ENCODE results near the gene FOXD1.
"Not testable (repeated sequence)": the region's sequence is repeated elsewhere in the genome, so short reads cannot be mapped to it uniquely, and the experiment has no call there.

FOXD1 gene

GRCh38 chr5:73448463-73449136, at the start of gene FOXD1:
FOXD1 (minus strand) TSS chr5:73448777; CDS start chr5:73448362, 415 bp downstream.
- DNase-seq (ENCODE audit: low read depth), result no peak

DNA sequence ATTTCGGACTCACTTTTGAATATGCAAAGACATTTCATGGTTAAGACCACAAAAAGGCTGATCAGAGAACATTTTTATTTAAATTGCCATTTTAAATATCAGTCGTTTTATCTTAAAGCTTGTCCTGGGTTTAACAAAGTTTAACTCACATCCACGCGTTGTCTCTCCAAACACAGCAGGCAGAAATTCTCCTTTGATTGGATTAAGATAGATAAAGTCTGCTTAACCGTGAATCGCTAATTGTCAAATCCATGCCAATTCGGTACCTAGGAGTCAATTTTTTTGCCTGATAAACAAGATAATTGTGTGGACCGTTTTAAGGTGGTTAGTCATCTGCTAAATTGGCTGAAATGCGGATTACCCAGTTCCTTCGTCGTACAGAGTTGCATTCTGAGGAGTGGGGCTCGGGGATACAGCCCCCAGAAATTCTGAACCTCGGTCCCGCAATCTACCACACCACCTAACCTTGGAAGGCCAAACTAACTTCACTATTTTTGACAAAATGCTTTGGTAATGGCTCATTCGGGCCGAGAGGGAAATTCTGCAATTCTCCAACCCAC, 49.0 kb upstream of the FOXD1 start:
- no peak for DNase-seq (ENCODE audit: low read depth)

- DNase-seq (ENCODE audit: low read depth), result no peak
Measured at GRCh38 chr5:73496984-73497457, 48.4 kb upstream of the FOXD1 start.

DNA sequence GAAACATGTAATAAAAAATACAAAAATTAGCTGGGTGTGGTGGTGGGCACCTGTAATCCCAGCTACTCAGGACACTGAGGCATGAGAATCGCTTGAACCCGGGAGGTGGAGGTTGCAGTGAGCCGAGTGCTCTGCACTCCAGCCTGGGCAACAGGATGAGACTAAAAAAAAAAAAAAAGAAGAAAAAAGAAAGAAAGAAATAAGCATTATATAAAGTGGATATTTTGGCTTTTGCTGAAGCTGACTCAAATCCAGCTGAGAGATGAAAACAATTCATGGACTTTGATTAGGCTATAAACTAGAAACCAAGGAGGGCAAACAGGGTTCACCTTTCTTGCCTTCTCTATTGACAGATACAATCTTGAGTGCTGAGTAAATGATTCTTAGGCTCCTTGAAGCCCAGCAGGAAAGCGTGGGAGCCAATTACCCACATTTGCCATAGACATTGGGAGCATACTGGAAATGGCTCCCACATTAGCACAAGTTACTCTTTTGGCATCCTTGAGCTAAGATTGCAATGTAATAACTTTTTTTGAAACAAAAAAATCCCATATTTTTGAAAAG, 47.3 kb upstream of the FOXD1 start:
- no peak for DNase-seq (ENCODE audit: low read depth)

DNA sequence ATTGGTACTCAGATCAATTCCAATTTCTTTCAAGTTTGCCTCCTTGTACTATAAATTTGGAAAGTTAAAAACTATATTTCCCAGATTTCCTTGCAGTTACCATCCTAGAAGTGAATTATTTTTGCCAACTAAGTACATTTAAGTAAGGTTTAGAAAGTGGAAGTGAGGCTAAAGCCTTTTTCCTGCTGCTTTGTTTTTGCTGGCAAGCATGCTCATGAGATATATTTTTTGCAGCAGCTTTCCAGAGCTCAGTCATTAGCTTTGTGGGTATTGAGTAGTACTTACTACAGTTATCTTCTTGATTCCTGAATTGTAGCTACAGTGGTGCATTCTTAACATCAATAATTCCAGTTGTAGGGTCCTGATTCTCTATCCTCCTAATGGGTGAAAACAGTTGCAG, 46.1 kb upstream of the FOXD1 start:
- DNase-seq (ENCODE audit: low read depth), result no peak

DNA sequence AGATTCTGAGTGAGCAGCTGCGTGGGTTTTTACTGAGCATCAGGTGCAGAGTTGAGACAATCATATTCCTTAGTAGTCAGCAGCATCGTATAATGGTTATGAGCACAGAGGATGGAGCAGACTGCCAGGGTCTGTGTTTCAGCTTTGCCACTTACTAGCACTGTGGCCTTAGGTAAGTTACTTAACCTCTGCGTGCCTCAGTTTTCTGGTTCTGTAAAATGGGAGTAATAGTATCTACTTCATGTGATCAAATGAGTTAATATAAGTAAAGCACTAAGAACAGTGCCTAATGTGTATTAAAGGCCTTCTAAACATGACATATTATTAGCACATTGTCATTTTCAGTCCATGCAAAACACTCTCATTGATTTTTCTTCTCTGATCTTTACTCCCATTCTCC, 44.8 kb upstream of the FOXD1 start:
- DNase-seq (ENCODE audit: low read depth), result no peak

GRCh38 chr5:73491155-73491554, 42.6 kb upstream of the FOXD1 start:
- DNase-seq (ENCODE audit: low read depth), result no peak

- no peak for DNase-seq (ENCODE audit: low read depth)
Measured at GRCh38 chr5:73490088-73490487, 41.5 kb upstream of the FOXD1 start.

GRCh38 chr5:73488806-73489205, 40.2 kb upstream of the FOXD1 start:
- no peak for DNase-seq (ENCODE audit: low read depth)

DNA sequence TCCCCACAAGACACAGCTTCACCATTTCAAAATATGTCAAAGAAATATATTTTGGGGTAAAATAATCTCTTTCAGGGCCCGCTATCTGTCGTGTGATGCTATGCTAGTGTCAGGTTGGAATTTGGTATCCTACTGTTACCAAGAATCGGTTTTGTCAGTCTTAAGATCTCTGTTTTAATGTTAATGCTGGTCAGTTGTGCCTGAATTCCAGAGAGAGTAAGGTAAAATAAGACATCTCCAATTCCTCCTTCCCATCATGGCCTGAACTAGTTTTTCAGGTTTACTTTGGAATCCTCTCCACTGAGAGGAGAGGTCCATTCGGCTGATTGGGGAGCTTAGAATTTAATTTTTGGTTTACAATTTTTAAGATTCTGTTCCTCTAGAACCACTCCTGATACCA, 39.2 kb upstream of the FOXD1 start:
- no peak for DNase-seq (ENCODE audit: low read depth)

GRCh38 chr5:73487257-73487656, 38.7 kb upstream of the FOXD1 start:
- DNase-seq (ENCODE audit: low read depth), result not testable (repeated sequence)

- no peak for DNase-seq (ENCODE audit: low read depth)
Measured at GRCh38 chr5:73486119-73486899, 37.7 kb upstream of the FOXD1 start.

- no peak for DNase-seq (ENCODE audit: low read depth)
Measured at GRCh38 chr5:73485715-73486114, 37.1 kb upstream of the FOXD1 start.

GRCh38 chr5:73484511-73484910, 35.9 kb upstream of the FOXD1 start:
- no peak for DNase-seq (ENCODE audit: low read depth)

- no peak for DNase-seq (ENCODE audit: low read depth)
Measured at GRCh38 chr5:73483676-73484075, 35.1 kb upstream of the FOXD1 start.

DNA sequence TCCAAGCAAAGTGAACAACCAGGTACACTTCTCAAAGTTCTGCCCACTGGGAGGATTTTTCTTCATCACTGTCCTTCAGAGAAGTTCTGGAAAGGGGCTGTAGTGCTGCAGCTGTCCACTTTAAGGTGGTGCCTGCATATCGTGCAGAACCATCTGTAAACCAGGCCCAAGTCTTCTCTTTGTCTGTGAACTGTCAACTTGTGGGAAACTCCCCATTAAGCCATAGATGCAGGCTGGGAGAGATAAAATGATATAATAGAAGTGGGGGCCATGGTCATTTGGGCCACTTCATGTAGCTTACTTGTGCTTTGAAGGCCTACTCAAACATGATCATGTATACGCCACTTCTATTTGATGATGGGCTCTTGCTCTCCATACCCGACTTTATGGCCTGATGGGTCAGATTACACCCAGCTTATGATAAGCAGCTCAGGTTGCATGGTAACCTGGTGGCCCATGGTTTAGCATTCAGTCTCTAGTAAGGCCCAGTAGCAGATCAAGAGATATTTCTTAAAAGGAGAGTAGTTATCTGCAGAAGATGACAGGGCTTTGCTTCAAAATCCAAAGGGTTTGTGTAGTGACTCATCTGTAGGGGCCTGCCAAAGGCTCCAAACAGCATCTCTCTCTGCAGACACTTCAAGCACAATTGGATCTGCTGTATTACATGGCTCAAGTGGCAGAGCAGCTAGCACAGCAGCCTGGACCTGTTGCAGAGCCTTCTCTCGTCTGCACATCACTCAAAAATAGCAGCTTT, 34.0 kb upstream of the FOXD1 start:
- no peak for DNase-seq (ENCODE audit: low read depth)

DNA sequence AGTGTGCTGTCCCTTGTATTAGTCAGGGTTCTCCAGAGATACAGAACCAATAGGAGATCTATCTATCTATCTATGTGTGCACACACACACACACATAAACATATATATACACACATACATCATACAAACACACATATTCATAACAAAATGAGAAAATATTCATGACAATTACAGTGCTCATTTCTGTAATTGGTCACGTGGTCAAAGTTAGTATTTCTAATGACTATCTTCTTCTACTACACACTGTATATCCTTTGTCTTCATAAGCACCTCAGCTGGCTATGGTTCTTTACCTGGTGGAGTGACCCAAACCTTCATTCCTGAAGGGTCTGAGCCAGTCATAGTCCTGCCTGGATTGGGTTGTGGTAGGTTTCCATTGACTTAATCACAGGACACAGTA, 31.9 kb upstream of the FOXD1 start:
- no peak for DNase-seq (ENCODE audit: low read depth)

- DNase-seq (ENCODE audit: low read depth), result no peak
Measured at GRCh38 chr5:73472116-73472515, 23.5 kb upstream of the FOXD1 start.

GRCh38 chr5:73471654-73472053, 23.1 kb upstream of the FOXD1 start:
- DNase-seq (ENCODE audit: low read depth), result no peak

GRCh38 chr5:73469878-73470277, 21.3 kb upstream of the FOXD1 start:
- no peak for DNase-seq (ENCODE audit: low read depth)

DNA sequence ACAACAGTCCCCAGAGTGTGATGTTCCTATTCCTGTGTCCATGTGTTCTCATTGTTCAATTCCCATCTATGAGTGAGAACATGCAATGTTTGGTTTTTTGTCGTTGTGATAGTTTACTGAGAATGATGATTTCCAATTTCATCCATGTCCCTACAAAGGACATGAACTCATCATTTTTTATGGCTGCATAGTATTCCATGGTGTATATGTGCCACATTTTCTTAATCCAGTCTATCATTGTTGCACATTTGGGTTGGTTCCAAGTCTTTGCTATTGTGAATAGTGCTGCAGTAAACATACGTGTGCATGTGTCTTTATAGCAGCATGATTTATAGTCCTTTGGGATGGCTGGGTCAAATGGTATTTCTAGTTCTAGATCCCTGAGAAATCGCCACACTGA, 20.1 kb upstream of the FOXD1 start:
- not testable (repeated sequence) for DNase-seq (ENCODE audit: low read depth)

All from activated T-helper 1 cell treated with Interleukin-2 at 50 U/mL for 16 hours (primary cell).